ENCODE measurements around the gene RHOT2. TPM values are rescaled to one million over a fixed set of nuclear protein-coding genes. Genes with fewer than 3 reads are reported as not detected.

RHOT2 gene
- total and polyA plus RNA-seq, 9 of the 15 experiments (the other 6 are each of a cell fraction or from before 2014, with no cell fraction given), result 5.0 to 373 (median 112) TPM

GRCh38 chr16:695355-696089, 27.6 kb downstream of the RHOT2 start (continued):
- TF ChIP-seq HNRNPH1 (optimal IDR thresholded peaks at IDR 0.05; ENCODE audit: low read depth, low read length) (no peak), CBX8 (IDR thresholded peaks at IDR 0.05; ENCODE audit: borderline replicate concordance, extremely low read depth, low read depth, low read length, poor library complexity, severe bottlenecking) (no peak), LEF1 (IDR thresholded peaks at IDR 0.05) (no peak), ELK3 (CRISPR knock-in tag; IDR thresholded peaks at IDR 0.05) (no peak), NR2F6 (CRISPR knock-in tag; IDR thresholded peaks at IDR 0.05) (no peak), NFIC (IDR thresholded peaks at IDR 0.05) (0 out of 2 replicates have a peak, but pooled peaks have one; percentile 17), ZMIZ1 (IDR thresholded peaks at IDR 0.05; ENCODE audit: low read depth in 2 of 2, low read length in 2 of 2) (no peak), ZNF445 (CRISPR knock-in tag; IDR thresholded peaks at IDR 0.05; ENCODE audit: low read depth) (no peak), GATA2 (CRISPR knock-in tag; IDR thresholded peaks at IDR 0.05) (no peak), PURB (CRISPR knock-in tag; IDR thresholded peaks at IDR 0.05; ENCODE audit: low read depth) (no peak), COPS2 (conservative IDR thresholded peaks at IDR 0.05) (no peak), ESRRB (CRISPR knock-in tag; IDR thresholded peaks at IDR 0.05; ENCODE audit: borderline replicate concordance) (no peak), WHSC1 (IDR thresholded peaks at IDR 0.05; ENCODE audit: low read length) (no peak), HBP1 (CRISPR knock-in tag; IDR thresholded peaks at IDR 0.05) (no peak), GTF2E2 (tag; IDR thresholded peaks at IDR 0.05) (no peak), SMAD3 (CRISPR knock-in tag; conservative IDR thresholded peaks at IDR 0.05) (no peak), ZNF24 (IDR thresholded peaks at IDR 0.05) (0 out of 2 replicates have a peak, but pooled peaks have one; percentile 31)
- TF ChIP-seq, protein P1, sequence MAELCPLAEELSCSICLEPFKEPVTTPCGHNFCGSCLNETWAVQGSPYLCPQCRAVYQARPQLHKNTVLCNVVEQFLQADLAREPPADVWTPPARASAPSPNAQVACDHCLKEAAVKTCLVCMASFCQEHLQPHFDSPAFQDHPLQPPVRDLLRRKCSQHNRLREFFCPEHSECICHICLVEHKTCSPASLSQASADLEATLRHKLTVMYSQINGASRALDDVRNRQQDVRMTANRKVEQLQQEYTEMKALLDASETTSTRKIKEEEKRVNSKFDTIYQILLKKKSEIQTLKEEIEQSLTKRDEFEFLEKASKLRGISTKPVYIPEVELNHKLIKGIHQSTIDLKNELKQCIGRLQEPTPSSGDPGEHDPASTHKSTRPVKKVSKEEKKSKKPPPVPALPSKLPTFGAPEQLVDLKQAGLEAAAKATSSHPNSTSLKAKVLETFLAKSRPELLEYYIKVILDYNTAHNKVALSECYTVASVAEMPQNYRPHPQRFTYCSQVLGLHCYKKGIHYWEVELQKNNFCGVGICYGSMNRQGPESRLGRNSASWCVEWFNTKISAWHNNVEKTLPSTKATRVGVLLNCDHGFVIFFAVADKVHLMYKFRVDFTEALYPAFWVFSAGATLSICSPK (IDR thresholded peaks at IDR 0.05; ENCODE audit: borderline replicate concordance), result no peak
- TF ChIP-seq, protein P2, sequence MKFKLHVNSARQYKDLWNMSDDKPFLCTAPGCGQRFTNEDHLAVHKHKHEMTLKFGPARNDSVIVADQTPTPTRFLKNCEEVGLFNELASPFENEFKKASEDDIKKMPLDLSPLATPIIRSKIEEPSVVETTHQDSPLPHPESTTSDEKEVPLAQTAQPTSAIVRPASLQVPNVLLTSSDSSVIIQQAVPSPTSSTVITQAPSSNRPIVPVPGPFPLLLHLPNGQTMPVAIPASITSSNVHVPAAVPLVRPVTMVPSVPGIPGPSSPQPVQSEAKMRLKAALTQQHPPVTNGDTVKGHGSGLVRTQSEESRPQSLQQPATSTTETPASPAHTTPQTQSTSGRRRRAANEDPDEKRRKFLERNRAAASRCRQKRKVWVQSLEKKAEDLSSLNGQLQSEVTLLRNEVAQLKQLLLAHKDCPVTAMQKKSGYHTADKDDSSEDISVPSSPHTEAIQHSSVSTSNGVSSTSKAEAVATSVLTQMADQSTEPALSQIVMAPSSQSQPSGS (CRISPR knock-in tag; IDR thresholded peaks at IDR 0.05), result no peak

All from K562 (cell line).